Nephron (organoid): ENCODE data around the gene CD44.

Experiments used
- H3K27ac Mint-ChIP-seq, 3 experiments: 2 replicates each; pipeline ENCODE4 v1.8.0; 2020; ENCODE audit warnings: mixed read lengths in 3 of 3, mild to moderate bottlenecking in 2 of 3, moderate library complexity in 1 of 3
- H3K27me3 Mint-ChIP-seq: 2 replicates; pipeline ENCODE4 v1.8.0; 2021; ENCODE audit warnings: low read depth, mild to moderate bottlenecking, moderate library complexity, mixed read lengths
- H3K36me3 Mint-ChIP-seq: 2 replicates; pipeline ENCODE4 v1.8.0; 2020; ENCODE audit warnings: low read depth, mixed read lengths
- H3K4me1 Mint-ChIP-seq: 2 replicates; pipeline ENCODE4 v1.8.0; 2020; ENCODE audit warnings: mixed read lengths
- H3K4me3 Mint-ChIP-seq, 3 experiments: 2 replicates each; pipeline ENCODE4 v1.8.0; 2020; ENCODE audit warnings: mild to moderate bottlenecking in 3 of 3, mixed read lengths in 3 of 3, moderate library complexity in 2 of 3
- H3K9me3 Mint-ChIP-seq: 2 replicates; pipeline ENCODE4 v1.8.0; 2020; ENCODE audit warnings: mixed read lengths
- TF ChIP-seq, protein P1 (sequence below), 3 experiments: fragments of 200-600 bp; sonication (generic); IDR thresholded peaks; one replicate each; pipeline ENCODE4 v1.5.0; 2021; ENCODE audit warnings: antibody characterized with exemption in 3 of 3; ENCODE audit not compliant: unreplicated experiment in 3 of 3

Gene CD44

GRCh38 chr11:35121326-35121865, 17.6 kb upstream of the CD44 start:
- Mint-ChIP-seq H3K9me3 (no peaks in the 10 kb centered on the region), H3K36me3 (no peaks in the 10 kb centered on the region), H3K27me3 (peaks cover 37% of the 10 kb centered on the region), H3K27ac (no peak overlapping the region), H3K4me3 (no peak overlapping the region), H3K4me1 (peaks cover 12% of the 10 kb centered on the region)
- TF ChIP-seq, protein P1, sequence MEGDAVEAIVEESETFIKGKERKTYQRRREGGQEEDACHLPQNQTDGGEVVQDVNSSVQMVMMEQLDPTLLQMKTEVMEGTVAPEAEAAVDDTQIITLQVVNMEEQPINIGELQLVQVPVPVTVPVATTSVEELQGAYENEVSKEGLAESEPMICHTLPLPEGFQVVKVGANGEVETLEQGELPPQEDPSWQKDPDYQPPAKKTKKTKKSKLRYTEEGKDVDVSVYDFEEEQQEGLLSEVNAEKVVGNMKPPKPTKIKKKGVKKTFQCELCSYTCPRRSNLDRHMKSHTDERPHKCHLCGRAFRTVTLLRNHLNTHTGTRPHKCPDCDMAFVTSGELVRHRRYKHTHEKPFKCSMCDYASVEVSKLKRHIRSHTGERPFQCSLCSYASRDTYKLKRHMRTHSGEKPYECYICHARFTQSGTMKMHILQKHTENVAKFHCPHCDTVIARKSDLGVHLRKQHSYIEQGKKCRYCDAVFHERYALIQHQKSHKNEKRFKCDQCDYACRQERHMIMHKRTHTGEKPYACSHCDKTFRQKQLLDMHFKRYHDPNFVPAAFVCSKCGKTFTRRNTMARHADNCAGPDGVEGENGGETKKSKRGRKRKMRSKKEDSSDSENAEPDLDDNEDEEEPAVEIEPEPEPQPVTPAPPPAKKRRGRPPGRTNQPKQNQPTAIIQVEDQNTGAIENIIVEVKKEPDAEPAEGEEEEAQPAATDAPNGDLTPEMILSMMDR (IDR thresholded peaks at IDR 0.05; ENCODE audit: unreplicated experiment in 3 of 3) = no peak

GRCh38 chr11:35122308-35122707, 16.7 kb upstream of the CD44 start:
- H3K4me3 Mint-ChIP-seq = no peak overlapping the region
- peaks cover 5% of the 10 kb centered on the region for H3K4me1 Mint-ChIP-seq
- H3K27me3 Mint-ChIP-seq = peaks cover 43% of the 10 kb centered on the region
- H3K27ac Mint-ChIP-seq = no peak overlapping the region
- no peaks in the 10 kb centered on the region for H3K36me3 Mint-ChIP-seq
- TF ChIP-seq, protein P1 (IDR thresholded peaks at IDR 0.05; ENCODE audit: unreplicated experiment in 3 of 3) = no peak
- H3K9me3 Mint-ChIP-seq = no peaks in the 10 kb centered on the region

DNA sequence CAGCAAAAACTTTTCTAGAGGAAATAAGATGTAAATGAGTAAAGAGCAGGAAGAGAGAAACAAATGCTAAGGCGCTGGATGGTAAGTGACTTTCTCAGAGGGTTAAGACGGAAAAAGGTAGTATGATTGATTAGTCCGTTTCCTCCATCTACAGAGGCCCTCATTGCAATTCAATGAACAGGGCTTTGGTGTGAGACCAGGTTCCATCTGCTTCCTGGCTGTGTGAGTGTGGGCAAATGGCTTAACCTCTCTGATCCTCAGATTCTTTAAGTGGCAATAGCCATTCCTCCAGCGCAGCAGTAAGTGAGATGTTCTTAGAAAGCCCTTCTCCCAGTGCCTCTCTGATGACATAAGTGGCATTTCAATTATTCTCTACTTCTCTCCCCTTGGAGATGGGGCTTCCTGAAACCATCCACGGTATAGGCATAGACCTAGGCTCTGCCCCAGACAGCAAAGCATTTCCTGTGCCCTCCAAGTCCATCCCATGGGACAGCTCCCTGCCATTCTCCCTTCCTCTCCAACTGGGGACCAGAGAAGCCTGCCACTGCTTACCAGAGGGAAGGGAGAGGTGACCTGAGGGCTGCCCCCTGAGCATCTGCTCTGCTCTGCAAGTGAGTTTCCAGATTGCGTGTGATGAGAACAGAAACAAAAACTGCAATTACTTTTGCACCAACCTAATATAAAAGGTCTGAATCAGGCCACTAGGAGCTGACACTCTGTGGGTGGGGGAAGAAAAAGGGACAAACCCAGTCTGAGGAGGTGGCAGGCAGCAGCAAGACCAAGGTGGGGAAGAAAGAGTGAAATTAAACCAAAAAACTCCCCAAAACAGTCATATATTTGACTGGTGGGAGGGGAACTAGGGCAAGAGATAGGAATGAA, 12.7 kb upstream of the CD44 start:
- Mint-ChIP-seq H3K9me3 (no peaks in the 10 kb centered on the region), H3K4me3 (no peak overlapping the region), H3K4me1 (no peaks in the 10 kb centered on the region), H3K27me3 (peaks cover 28% of the 10 kb centered on the region), H3K27ac (no peak overlapping the region), H3K36me3 (no peaks in the 10 kb centered on the region)
- TF ChIP-seq, protein P1 (IDR thresholded peaks at IDR 0.05; ENCODE audit: unreplicated experiment in 3 of 3) = no peak

GRCh38 chr11:35126879-35127581, 11.9 kb upstream of the CD44 start:
- Mint-ChIP-seq H3K9me3 (no peaks in the 10 kb centered on the region), H3K4me1 (peaks cover 4% of the 10 kb centered on the region), H3K36me3 (no peaks in the 10 kb centered on the region), H3K4me3 (no peak overlapping the region), H3K27me3 (peaks cover 29% of the 10 kb centered on the region), H3K27ac (no peak overlapping the region)
- TF ChIP-seq, protein P1 (IDR thresholded peaks at IDR 0.05; ENCODE audit: unreplicated experiment in 3 of 3) = no peak

- Mint-ChIP-seq H3K4me1 (peaks cover 8% of the 10 kb centered on the region), H3K4me3 (no peak overlapping the region), H3K27ac (no peak overlapping the region), H3K27me3 (peaks cover 30% of the 10 kb centered on the region), H3K36me3 (no peaks in the 10 kb centered on the region), H3K9me3 (no peaks in the 10 kb centered on the region)
- TF ChIP-seq, protein P1 (IDR thresholded peaks at IDR 0.05; ENCODE audit: unreplicated experiment in 3 of 3) = no peak
Measured at GRCh38 chr11:35127619-35128018, 11.4 kb upstream of the CD44 start.
